H1 (cell line): ENCODE results near the gene INPP4A. TPM values are rescaled to one million over a fixed set of nuclear protein-coding genes. Genes with fewer than 3 reads are reported as not detected.

ENCODE experiments used
- CTCF ChIA-PET: fragments of 300-600 bp; sonication (Branson Sonifier 250); formaldehyde crosslinking; loops from one replicate; lab custom pipeline; 2021; ENCODE audit not compliant: partially characterized antibody; lab: Charles Lee
- POLR2A ChIA-PET: fragments of 300-600 bp; sonication (Branson Sonifier 250); formaldehyde crosslinking; loops from one replicate; lab custom pipeline; 2021; ENCODE audit warnings: inconsistent platforms; ENCODE audit not compliant: partially characterized antibody; lab: Charles Lee
- DNase-seq, 2 experiments: peaks; one replicate each; pipeline versions ENCODE4 v3.0.0 to v3.0.0-alpha.2; 2010 to 2022; ENCODE audit warnings: low spot score in 2 of 2, low read depth in 1 of 2, mixed read lengths in 1 of 2
- FAIRE-seq: peaks from 2 replicates; lab custom pipeline; 2011; peaks lifted over from hg19 to GRCh38; lab: Jason Lieb, UNC
- H2AFZ ChIP-seq: 2 replicates; pipeline ENCODE4 v1.8.1; 2012; ENCODE audit warnings: low read length, inconsistent platforms
- H2AK5ac ChIP-seq: 2 replicates; pipeline ENCODE4 v1.6.1; 2013; ENCODE audit warnings: low read depth, low read length
- H2BK120ac ChIP-seq: replicated peaks from 2 replicates; pipeline ENCODE3; 2013; ENCODE audit warnings: low read depth, low read length, inconsistent platforms
- H2BK12ac ChIP-seq: 2 replicates; pipeline ENCODE4 v1.6.1; 2013; ENCODE audit warnings: low read depth, low read length
- H2BK15ac ChIP-seq: 2 replicates; pipeline ENCODE4 v1.6.1; 2013; ENCODE audit warnings: low read length
- H2BK20ac ChIP-seq: 2 replicates; pipeline ENCODE4 v1.6.1; 2013; ENCODE audit warnings: low read length
- H2BK5ac ChIP-seq: 2 replicates; pipeline ENCODE4 v1.6.1; 2013; ENCODE audit warnings: low read depth, low read length
- H3K14ac ChIP-seq: 2 replicates; pipeline ENCODE4 v1.6.1; 2013; ENCODE audit warnings: inconsistent platforms; ENCODE audit not compliant: insufficient read length
- H3K18ac ChIP-seq: 2 replicates; pipeline ENCODE4 v1.6.1; 2013; ENCODE audit warnings: low read length; ENCODE audit errors: extremely low read depth
- H3K23ac ChIP-seq: 2 replicates; pipeline ENCODE4 v1.6.1; 2013; ENCODE audit warnings: inconsistent platforms; ENCODE audit not compliant: insufficient read length
- H3K23me2 ChIP-seq: 2 replicates; pipeline ENCODE4 v1.6.1; 2013; ENCODE audit warnings: low read depth, low read length
- H3K27ac ChIP-seq: 2 replicates; pipeline ENCODE4 v1.6.1; 2011; ENCODE audit warnings: low read depth, low read length, inconsistent platforms
- H3K27me3 ChIP-seq, 4 experiments: replicated peaks in 1 of 4; 1 replicate in 1 of 4; 2 replicates in 3 of 4; pipeline versions ENCODE4 v1.6.1 to v1.8.1; 2011 to 2013; ENCODE audit warnings: low read length in 3 of 4, mild to moderate bottlenecking in 3 of 4, inconsistent platforms in 2 of 4, mixed read lengths in 2 of 4, moderate library complexity in 1 of 4; ENCODE audit not compliant: control insufficient read depth in 3 of 4, insufficient read depth in 3 of 4; ENCODE audit errors: extremely low read depth in 1 of 4
- H3K36me3 ChIP-seq, 4 experiments: 2 replicates each; pipeline versions ENCODE4 v1.6.1 to v1.8.1; 2011 to 2013; ENCODE audit warnings: mild to moderate bottlenecking in 4 of 4, low read length in 3 of 4, moderate library complexity in 2 of 4, control low read depth in 1 of 4, inconsistent platforms in 1 of 4; ENCODE audit not compliant: insufficient read depth in 4 of 4, control insufficient read depth in 2 of 4
- H3K4ac ChIP-seq: replicated peaks from 2 replicates; pipeline ENCODE3; 2013; ENCODE audit warnings: low read length, low read depth, mixed read lengths, inconsistent platforms; ENCODE audit not compliant: insufficient read length
- H3K4me1 ChIP-seq, 4 experiments: replicated peaks in 1 of 4; 1 replicate in 1 of 4; 2 replicates in 3 of 4; pipeline versions ENCODE4 v1.6.1 to v1.8.1; 2011 to 2013; ENCODE audit warnings: low read length in 3 of 4, inconsistent platforms in 2 of 4, mixed read lengths in 1 of 4; ENCODE audit not compliant: insufficient read depth in 4 of 4, control insufficient read depth in 3 of 4
- H3K4me2 ChIP-seq, 2 experiments: 2 replicates each; pipeline versions ENCODE4 v1.6.1 to v1.8.1; 2011 to 2013; ENCODE audit warnings: low read depth in 2 of 2, low read length in 2 of 2, control low read depth in 1 of 2, inconsistent platforms in 1 of 2, mild to moderate bottlenecking in 1 of 2; ENCODE audit not compliant: insufficient read depth in 1 of 2
- H3K4me3 ChIP-seq, 4 experiments: fragments of 200-600, 300-600 bp in 1 of 4; sonication (generic), shearing (Covaris generic), sonication (Bioruptor Twin) in 1 of 4; 2 replicates each; pipeline versions ENCODE4 v1.5.1 to v1.8.1; 2011 to 2016; ENCODE audit warnings: low read length in 4 of 4, low read depth in 3 of 4, control low read depth in 2 of 4, inconsistent platforms in 2 of 4, mild to moderate bottlenecking in 2 of 4, mixed read lengths in 1 of 4, moderate library complexity in 1 of 4; ENCODE audit not compliant: insufficient read depth in 2 of 4; ENCODE audit errors: extremely low read depth in 1 of 4
- H3K56ac ChIP-seq: replicated peaks from 2 replicates; pipeline ENCODE3; 2013; ENCODE audit warnings: low read depth, mild to moderate bottlenecking, mixed read lengths, low read length, inconsistent platforms; ENCODE audit not compliant: insufficient read length
- H3K79me1 ChIP-seq: 2 replicates; pipeline ENCODE4 v1.6.1; 2013; ENCODE audit warnings: low read depth, low read length, control low read depth
- H3K79me2 ChIP-seq, 2 experiments: 2 replicates each; pipeline versions ENCODE4 v1.6.1 to v1.8.1; 2012 to 2013; ENCODE audit warnings: low read length in 2 of 2, mild to moderate bottlenecking in 2 of 2, inconsistent platforms in 1 of 2; ENCODE audit not compliant: insufficient read depth in 2 of 2, control insufficient read depth in 1 of 2
- H3K9ac ChIP-seq, 4 experiments: replicated peaks in 1 of 4; 1 replicate in 1 of 4; 2 replicates in 3 of 4; pipeline versions ENCODE4 v1.6.1 to v1.8.1; 2011 to 2013; ENCODE audit warnings: low read depth in 3 of 4, low read length in 3 of 4, control low read depth in 2 of 4, mild to moderate bottlenecking in 2 of 4, moderate library complexity in 2 of 4, inconsistent platforms in 1 of 4; ENCODE audit errors: extremely low read depth in 1 of 4
- H3K9me3 ChIP-seq, 2 experiments: 2 replicates each; pipeline versions ENCODE4 v1.6.1 to v1.8.1; 2012 to 2013; ENCODE audit warnings: mild to moderate bottlenecking in 2 of 2, moderate library complexity in 2 of 2, control low read depth in 1 of 2, inconsistent platforms in 1 of 2, low read depth in 1 of 2, low read length in 1 of 2, mixed read lengths in 1 of 2; ENCODE audit not compliant: insufficient read depth in 2 of 2
- H4K20me1 ChIP-seq, 2 experiments: replicated peaks in 1 of 2; 2 replicates each; pipeline versions ENCODE3 to v1.8.1; 2011 to 2013; ENCODE audit warnings: inconsistent platforms in 2 of 2, low read length in 2 of 2, mild to moderate bottlenecking in 1 of 2; ENCODE audit not compliant: insufficient read depth in 2 of 2, control insufficient read depth in 1 of 2
- H4K5ac ChIP-seq: 2 replicates; pipeline ENCODE4 v1.6.1; 2013; ENCODE audit warnings: low read length, low read depth, mixed read lengths, inconsistent platforms; ENCODE audit not compliant: insufficient read length
- H4K8ac ChIP-seq: 2 replicates; pipeline ENCODE4 v1.8.0; 2013; ENCODE audit warnings: mild to moderate bottlenecking, moderate library complexity, low read length, inconsistent platforms; ENCODE audit not compliant: insufficient read depth; ENCODE audit errors: extremely low read depth
- H4K91ac ChIP-seq: replicated peaks from 2 replicates; pipeline ENCODE3; 2013; ENCODE audit warnings: low read length, mixed read lengths, inconsistent platforms; ENCODE audit not compliant: insufficient read length
- ATF3 ChIP-seq: IDR thresholded peaks from 2 replicates; pipeline ENCODE4 v1.6.1; 2011; ENCODE audit warnings: low read depth, mild to moderate bottlenecking, low read length; ENCODE audit not compliant: insufficient read depth
- HDAC2 ChIP-seq, 2 experiments: fragments of 300-600 bp in 1 of 2; sonication (generic) in 1 of 2; IDR thresholded peaks; 2 replicates each; pipeline ENCODE4 v1.6.1; 2011 to 2012; ENCODE audit warnings: low read depth in 2 of 2, low read length in 2 of 2, mild to moderate bottlenecking in 2 of 2, moderate library complexity in 2 of 2, borderline replicate concordance in 1 of 2, inconsistent platforms in 1 of 2
- POLR2AphosphoS5 ChIP-seq: IDR thresholded peaks from 2 replicates; pipeline ENCODE4 v1.6.1; 2011; ENCODE audit warnings: low read depth, low read length
- POU5F1 ChIP-seq: IDR thresholded peaks from 2 replicates; pipeline ENCODE4 v1.6.1; 2011; ENCODE audit warnings: low read depth, mild to moderate bottlenecking, low read length, moderate library complexity
- WGBS, 2 experiments: shearing (Covaris generic) in 1 of 2; methylation state at CpG; one replicate each; pipeline versions ENCODE4 v1.1.6 to v1.1.7; 2013 to 2015; ENCODE audit warnings: low lambda C conversion rate in 2 of 2, mixed read lengths in 2 of 2, inconsistent platforms in 1 of 2, low coverage in 1 of 2, missing lambda C conversion rate in 1 of 2; ENCODE audit not compliant: insufficient replicate concordance in 2 of 2, insufficient coverage in 1 of 2, insufficient read length in 1 of 2; ENCODE audit errors: extremely low coverage in 1 of 2, missing lambda C conversion rate in 1 of 2; 5-methylcytosine and 5-hydroxymethylcytosine counted together
- polyA plus RNA-seq, 7 experiments: library from polyadenylated mRNA; depleted of rRNA in 3 of 7; stranded (reverse) in 5 of 7; unstranded in 2 of 7; fragments of >200 nt in 5 of 7; fragments of 200-250 nt in 2 of 7; gene quantifications; 1 replicate in 5 of 7; 2 replicates in 1 of 7; 4 replicates in 1 of 7; pipeline versions ENCODE4 v1.2.1 to v1.2.3, GENCODE V29; 2011 to 2013; ENCODE audit warnings: missing spikeins in 2 of 7, mixed read lengths in 2 of 7
- total RNA-seq: library from RNA; stranded (reverse); fragmentation: NEBNext Ultra II Directional; extraction: Animal tissue kit (Norgen Biotek cat#: 25700); gene quantifications from 2 replicates; pipeline ENCODE4 v1.2.1, GENCODE V29; 2021
- TF ChIP-seq, protein P1 (sequence below): IDR thresholded peaks from 2 replicates; pipeline ENCODE4 v1.6.1; 2012; ENCODE audit warnings: low read length, inconsistent platforms

Gene INPP4A
- total and polyA plus RNA-seq, 2 of the 8 experiments (the other 6 are each of a cell fraction or from before 2014, with no cell fraction given), result 25.6 to 34.3 TPM

GRCh38 chr2:98572211-98572610 is 127.6 kb downstream of the INPP4A start:
- Histone ChIP-seq H2BK120ac (no peak overlapping the region), H2BK15ac (no peak overlapping the region), H3K79me2 (no peaks in the 10 kb centered on the region), H3K79me1 (no peaks in the 10 kb centered on the region), H3K23me2 (no peaks in the 10 kb centered on the region), H2BK5ac (no peak overlapping the region), H3K27ac (no peak overlapping the region), H4K8ac (no peak overlapping the region), H3K4me1 (no peaks in the 10 kb centered on the region), H3K18ac (no peak overlapping the region), H3K27me3 (no peaks in the 10 kb centered on the region), H3K9ac (no peak overlapping the region), H4K5ac (no peak overlapping the region), H2AK5ac (no peak overlapping the region), H3K9me3 (no peaks in the 10 kb centered on the region), H3K56ac (no peak overlapping the region), H2BK20ac (no peak overlapping the region), H3K23ac (no peak overlapping the region), H4K20me1 (peaks cover 0 to 7% of the 10 kb centered on the region in 2 experiments), H2BK12ac (no peak overlapping the region), H3K4me2 (no peak overlapping the region), H3K36me3 (peaks cover 8 to 26% (median 14%) of the 10 kb centered on the region in 4 experiments), H4K91ac (no peak overlapping the region), H3K4me3 (no peak overlapping the region), H3K14ac (no peak overlapping the region), H3K4ac (no peak overlapping the region), H2AFZ (no peak overlapping the region)
- POLR2A ChIA-PET, result no interaction called here
- FAIRE-seq, result no peak
- CTCF ChIA-PET, result interaction anchor here (1.0 to 2.3 kb wide), 3 partner anchors 14 to 125 kb away, joined by 3 to 8 read pairs (median 6); no protein-coding TSS in a partner anchor
- no peak for DNase-seq
- 100% methylated on average over 5 of the region's 5 CpGs; no CpG with 5 or more reads in 1 of the 2 experiments for WGBS, 2 experiments
- TF ChIP-seq ATF3, result no peak
- no peak for TF ChIP-seq HDAC2 (IDR thresholded peaks at IDR 0.05; ENCODE audit: borderline replicate concordance in 1 of 2, low read depth in 2 of 2, low read length in 2 of 2)
- TF ChIP-seq, protein P1, sequence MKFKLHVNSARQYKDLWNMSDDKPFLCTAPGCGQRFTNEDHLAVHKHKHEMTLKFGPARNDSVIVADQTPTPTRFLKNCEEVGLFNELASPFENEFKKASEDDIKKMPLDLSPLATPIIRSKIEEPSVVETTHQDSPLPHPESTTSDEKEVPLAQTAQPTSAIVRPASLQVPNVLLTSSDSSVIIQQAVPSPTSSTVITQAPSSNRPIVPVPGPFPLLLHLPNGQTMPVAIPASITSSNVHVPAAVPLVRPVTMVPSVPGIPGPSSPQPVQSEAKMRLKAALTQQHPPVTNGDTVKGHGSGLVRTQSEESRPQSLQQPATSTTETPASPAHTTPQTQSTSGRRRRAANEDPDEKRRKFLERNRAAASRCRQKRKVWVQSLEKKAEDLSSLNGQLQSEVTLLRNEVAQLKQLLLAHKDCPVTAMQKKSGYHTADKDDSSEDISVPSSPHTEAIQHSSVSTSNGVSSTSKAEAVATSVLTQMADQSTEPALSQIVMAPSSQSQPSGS, result no peak
- TF ChIP-seq POLR2AphosphoS5, result no peak
- TF ChIP-seq POU5F1, result no peak
